Rectal smooth muscle tissue (tissue), 1 donor: ENCODE measurements around the gene FMNL1.

Experiments
- H3K27ac ChIP-seq: one replicate; pipeline ENCODE4 v1.7.0; 2013; ENCODE audit warnings: low read depth, low read length, inconsistent platforms
- H3K27me3 ChIP-seq: one replicate; pipeline ENCODE4 v1.7.0; 2013; ENCODE audit warnings: low read length; ENCODE audit not compliant: control insufficient read depth, insufficient read depth
- H3K36me3 ChIP-seq: one replicate; pipeline ENCODE4 v1.7.0; 2013; ENCODE audit warnings: low read length; ENCODE audit not compliant: control insufficient read depth, insufficient read depth
- H3K4me1 ChIP-seq: one replicate; pipeline ENCODE4 v1.7.0; 2013; ENCODE audit warnings: low read length; ENCODE audit not compliant: control insufficient read depth, insufficient read depth
- H3K4me3 ChIP-seq: one replicate; pipeline ENCODE4 v1.7.0; 2013; ENCODE audit warnings: low read length
- H3K9ac ChIP-seq: one replicate; pipeline ENCODE4 v1.7.0; 2013; ENCODE audit warnings: low read length

FMNL1 gene

GRCh38 chr17:45232514-45233422 lies 11.1 kb downstream of the FMNL1 start:
- Histone ChIP-seq H3K4me3 (no peak overlapping the region), H3K4me1 (peaks cover 2% of the 10 kb centered on the region), H3K27me3 (no peaks in the 10 kb centered on the region), H3K27ac (no peak overlapping the region), H3K36me3 (no peaks in the 10 kb centered on the region), H3K9ac (no peak overlapping the region)

- H3K36me3 ChIP-seq = no peaks in the 10 kb centered on the region
- H3K4me1 ChIP-seq = peaks cover 2% of the 10 kb centered on the region
- no peak overlapping the region for H3K9ac ChIP-seq
- no peaks in the 10 kb centered on the region for H3K27me3 ChIP-seq
- no peak overlapping the region for H3K27ac ChIP-seq
- no peak overlapping the region for H3K4me3 ChIP-seq
Observed at GRCh38 chr17:45233423-45233924, 11.8 kb downstream of the FMNL1 start.

- H3K36me3 ChIP-seq = no peaks in the 10 kb centered on the region
- H3K4me1 ChIP-seq = peaks cover 2% of the 10 kb centered on the region
- H3K27ac ChIP-seq = no peak overlapping the region
- no peak overlapping the region for H3K9ac ChIP-seq
- no peak overlapping the region for H3K4me3 ChIP-seq
- H3K27me3 ChIP-seq = peaks cover 6% of the 10 kb centered on the region
Observed at GRCh38 chr17:45234641-45235415, 13.1 kb downstream of the FMNL1 start.

- no peaks in the 10 kb centered on the region for H3K4me1 ChIP-seq
- H3K4me3 ChIP-seq = no peak overlapping the region
- H3K9ac ChIP-seq = no peak overlapping the region
- H3K36me3 ChIP-seq = no peaks in the 10 kb centered on the region
- H3K27ac ChIP-seq = no peak overlapping the region
- H3K27me3 ChIP-seq = peaks cover 9% of the 10 kb centered on the region
Observed at GRCh38 chr17:45235416-45236281, 14.0 kb downstream of the FMNL1 start.

GRCh38 chr17:45236282-45236606 lies 14.6 kb downstream of the FMNL1 start:
- no peak overlapping the region for H3K27ac ChIP-seq
- no peaks in the 10 kb centered on the region for H3K4me1 ChIP-seq
- no peaks in the 10 kb centered on the region for H3K36me3 ChIP-seq
- peaks cover 13% of the 10 kb centered on the region for H3K27me3 ChIP-seq
- H3K9ac ChIP-seq = no peak overlapping the region
- no peak overlapping the region for H3K4me3 ChIP-seq

GRCh38 chr17:45237686-45238085 lies 16.0 kb downstream of the FMNL1 start:
- H3K4me1 ChIP-seq = no peaks in the 10 kb centered on the region
- no peak overlapping the region for H3K4me3 ChIP-seq
- H3K36me3 ChIP-seq = no peaks in the 10 kb centered on the region
- H3K9ac ChIP-seq = no peak overlapping the region
- peaks cover 14% of the 10 kb centered on the region for H3K27me3 ChIP-seq
- H3K27ac ChIP-seq = no peak overlapping the region

GRCh38 chr17:45238155-45238774 lies 16.6 kb downstream of the FMNL1 start:
- no peak overlapping the region for H3K9ac ChIP-seq
- peaks cover 14% of the 10 kb centered on the region for H3K27me3 ChIP-seq
- no peaks in the 10 kb centered on the region for H3K36me3 ChIP-seq
- H3K4me3 ChIP-seq = no peak overlapping the region
- no peaks in the 10 kb centered on the region for H3K4me1 ChIP-seq
- no peak overlapping the region for H3K27ac ChIP-seq

GRCh38 chr17:45240905-45241327 lies 19.2 kb downstream of the FMNL1 start:
- Histone ChIP-seq H3K27ac (no peak overlapping the region), H3K4me1 (no peaks in the 10 kb centered on the region), H3K4me3 (no peak overlapping the region), H3K36me3 (peaks cover 3% of the 10 kb centered on the region), H3K9ac (no peak overlapping the region), H3K27me3 (peaks cover 14% of the 10 kb centered on the region)

GRCh38 chr17:45241328-45242028 lies 19.8 kb downstream of the FMNL1 start:
- Histone ChIP-seq H3K27me3 (peaks cover 14% of the 10 kb centered on the region), H3K4me3 (no peak overlapping the region), H3K9ac (no peak overlapping the region), H3K4me1 (no peaks in the 10 kb centered on the region), H3K27ac (no peak overlapping the region), H3K36me3 (peaks cover 3% of the 10 kb centered on the region)

GRCh38 chr17:45242029-45242414 lies 20.3 kb downstream of the FMNL1 start:
- Histone ChIP-seq H3K36me3 (peaks cover 3% of the 10 kb centered on the region), H3K4me1 (peaks cover 4% of the 10 kb centered on the region), H3K27ac (no peak overlapping the region), H3K4me3 (no peak overlapping the region), H3K9ac (no peak overlapping the region), H3K27me3 (peaks cover 14% of the 10 kb centered on the region)

GRCh38 chr17:45243750-45244149 lies 22.1 kb downstream of the FMNL1 start:
- H3K36me3 ChIP-seq = peaks cover 3% of the 10 kb centered on the region
- H3K27me3 ChIP-seq = peaks cover 14% of the 10 kb centered on the region
- H3K9ac ChIP-seq = no peak overlapping the region
- no peak overlapping the region for H3K4me3 ChIP-seq
- H3K4me1 ChIP-seq = peaks cover 4% of the 10 kb centered on the region
- no peak overlapping the region for H3K27ac ChIP-seq
